Retinal pigment epithelial cell (primary cell): ENCODE measurements around the gene CDK2AP2.
"Not testable (repeated sequence)": the region's sequence is repeated elsewhere in the genome, so short reads cannot be mapped to it uniquely, and the experiment has no call there.

Source experiments
- DNase-seq: peaks from one replicate; pipeline ENCODE4 v3.0.0-alpha.2; 2010; ENCODE audit warnings: low read depth
- H3K4me3 ChIP-seq: 2 replicates; pipeline ENCODE4 v1.5.1; 2011; ENCODE audit warnings: mild to moderate bottlenecking, low read length, control low read depth, moderate library complexity
- CTCF ChIP-seq: conservative IDR thresholded peaks from 2 replicates; pipeline ENCODE4 v1.5.1; 2011; ENCODE audit warnings: low read depth, low read length, control low read depth, inconsistent platforms

CDK2AP2 gene

GRCh38 chr11:67507864-67508485 is at the start of gene CDK2AP2:
TSS of gene CDK2AP2 (minus strand) at chr11:67508162. CDS start at chr11:67508082, 80 bp downstream.
- peak within 1 kb of the TSS; percentile 78 for H3K4me3 ChIP-seq
- TF ChIP-seq CTCF, result no peak
- peak; percentile 99 for DNase-seq

- no peak overlapping the region for H3K4me3 ChIP-seq
- no peak for DNase-seq
- TF ChIP-seq CTCF, result no peak
Observed at GRCh38 chr11:67556244-67556643, 48.3 kb upstream of the CDK2AP2 start.

- not testable (repeated sequence) for DNase-seq, H3K4me3 ChIP-seq
Observed at GRCh38 chr11:67551697-67552096, 43.7 kb upstream of the CDK2AP2 start.

- TF ChIP-seq CTCF, result no peak
- DNase-seq, result no peak
- no peak overlapping the region for H3K4me3 ChIP-seq
Observed at GRCh38 chr11:67551127-67551526, 43.2 kb upstream of the CDK2AP2 start.

- no peak overlapping the region for H3K4me3 ChIP-seq
- no peak for DNase-seq
- no peak for TF ChIP-seq CTCF
Observed at GRCh38 chr11:67548555-67549110, 40.7 kb upstream of the CDK2AP2 start.

- DNase-seq, H3K4me3 ChIP-seq: not testable (repeated sequence)
Observed at GRCh38 chr11:67548112-67548511, 40.1 kb upstream of the CDK2AP2 start.

- TF ChIP-seq CTCF, result no peak
- H3K4me3 ChIP-seq, result no peak overlapping the region
- no peak for DNase-seq
Observed at GRCh38 chr11:67545280-67545679, 37.3 kb upstream of the CDK2AP2 start.

GRCh38 chr11:67544616-67545242 is 36.8 kb upstream of the CDK2AP2 start:
- DNase-seq, result no peak
- H3K4me3 ChIP-seq, result no peak overlapping the region
- TF ChIP-seq CTCF, result no peak
